ENCODE data around the gene TRAPPC10.
A peak's percentile ranks its signal among the peaks of the same experiment; 100 is the strongest.

TRAPPC10 gene

GRCh38 chr21:44011579-44012473 is at the start of gene TRAPPC10:
TRAPPC10 (plus strand) TSS chr21:44012309; CDS start chr21:44012494, 185 bp downstream.
- DNase-seq (ENCODE audit: extremely low spot score, insufficient read length, low read depth): peak; percentile 73
- FAIRE-seq: peak; percentile 79

- FAIRE-seq: no peak
Measured at GRCh38 chr21:43965911-43966585, 46.1 kb upstream of the TRAPPC10 start.

GRCh38 chr21:43966946-43967512 is 45.1 kb upstream of the TRAPPC10 start:
- FAIRE-seq (no peak), DNase-seq (ENCODE audit: extremely low spot score, insufficient read length, low read depth) (no peak)

More at GRCh38 chr21:43965911-43966585, 46.1 kb upstream of the TRAPPC10 start:
- DNase-seq (ENCODE audit: extremely low spot score, insufficient read length, low read depth): no peak

- no peak for DNase-seq (ENCODE audit: extremely low spot score, insufficient read length, low read depth)
- FAIRE-seq: no peak
Measured at GRCh38 chr21:43967981-43968380, 44.1 kb upstream of the TRAPPC10 start.

- DNase-seq (ENCODE audit: extremely low spot score, insufficient read length, low read depth): no peak
- no peak for FAIRE-seq
Measured at GRCh38 chr21:43968410-43969114, 43.5 kb upstream of the TRAPPC10 start.

- FAIRE-seq (no peak), DNase-seq (ENCODE audit: extremely low spot score, insufficient read length, low read depth) (no peak)
Measured at GRCh38 chr21:43969115-43969444, 43.0 kb upstream of the TRAPPC10 start.

- FAIRE-seq (no peak), DNase-seq (ENCODE audit: extremely low spot score, insufficient read length, low read depth) (no peak)
Measured at GRCh38 chr21:43970551-43970950, 41.6 kb upstream of the TRAPPC10 start.

- no peak for FAIRE-seq
- DNase-seq (ENCODE audit: extremely low spot score, insufficient read length, low read depth): no peak
Measured at GRCh38 chr21:43971201-43971991, 40.7 kb upstream of the TRAPPC10 start.

- no peak for DNase-seq (ENCODE audit: extremely low spot score, insufficient read length, low read depth)
- no peak for FAIRE-seq
Measured at GRCh38 chr21:43971992-43972255, 40.2 kb upstream of the TRAPPC10 start.

GRCh38 chr21:43972850-43973633 is 39.1 kb upstream of the TRAPPC10 start:
- no peak for DNase-seq (ENCODE audit: extremely low spot score, insufficient read length, low read depth)

GRCh38 chr21:43973634-43973955 is 38.5 kb upstream of the TRAPPC10 start:
- DNase-seq (ENCODE audit: extremely low spot score, insufficient read length, low read depth) (no peak), FAIRE-seq (no peak)

More at GRCh38 chr21:43972850-43973633, 39.1 kb upstream of the TRAPPC10 start:
- FAIRE-seq: no peak

GRCh38 chr21:43974791-43975468 is 37.2 kb upstream of the TRAPPC10 start:
- no peak for DNase-seq (ENCODE audit: extremely low spot score, insufficient read length, low read depth)
- FAIRE-seq: no peak

GRCh38 chr21:43975469-43976098 is 36.5 kb upstream of the TRAPPC10 start:
- FAIRE-seq (peak; percentile 87), DNase-seq (ENCODE audit: extremely low spot score, insufficient read length, low read depth) (peak; percentile 78)

GRCh38 chr21:43976661-43977060 is 35.4 kb upstream of the TRAPPC10 start:
- DNase-seq (ENCODE audit: extremely low spot score, insufficient read length, low read depth) (no peak), FAIRE-seq (no peak)

GRCh38 chr21:43978060-43978459 is 34.0 kb upstream of the TRAPPC10 start:
- no peak for DNase-seq (ENCODE audit: extremely low spot score, insufficient read length, low read depth)
- FAIRE-seq: no peak

- FAIRE-seq: no peak
- DNase-seq (ENCODE audit: extremely low spot score, insufficient read length, low read depth): no peak
Measured at GRCh38 chr21:43979654-43980053, 32.5 kb upstream of the TRAPPC10 start.

- FAIRE-seq (no peak), DNase-seq (ENCODE audit: extremely low spot score, insufficient read length, low read depth) (no peak)
Measured at GRCh38 chr21:43981151-43981870, 30.8 kb upstream of the TRAPPC10 start.

GRCh38 chr21:43981871-43982210 is 30.3 kb upstream of the TRAPPC10 start:
- FAIRE-seq (no peak), DNase-seq (ENCODE audit: extremely low spot score, insufficient read length, low read depth) (no peak)
